HG03175 (cell line): ENCODE measurements around the gene SESN1.

ENCODE experiments used
- ATAC-seq: cut with Tn5 transposase; IDR thresholded peaks from one replicate; pipeline ENCODE4 v1.9.1; 2021; ENCODE audit warnings: mild to moderate bottlenecking, moderate library complexity; ENCODE audit not compliant: unreplicated experiment

The SESN1 gene

DNA sequence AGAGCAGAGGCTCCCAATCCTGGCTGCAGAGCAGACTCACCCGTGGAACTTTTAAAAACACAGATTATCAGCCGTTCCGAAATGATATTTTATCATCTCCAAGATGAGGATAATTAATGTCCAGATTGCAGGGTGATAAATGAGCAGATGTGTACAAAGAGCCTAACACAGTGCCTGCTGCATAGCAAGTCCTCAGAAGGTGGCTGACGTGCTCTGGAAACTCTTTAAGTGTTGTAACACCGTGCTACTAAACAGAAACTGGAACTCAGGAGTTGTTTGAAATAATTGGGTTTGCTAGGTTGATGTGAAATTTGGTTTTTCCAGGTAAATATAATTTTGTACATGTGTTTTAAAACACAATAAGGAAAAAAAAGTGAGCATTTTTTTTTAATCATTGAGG, 128.4 kb downstream of the SESN1 start:
- no peak for ATAC-seq

DNA sequence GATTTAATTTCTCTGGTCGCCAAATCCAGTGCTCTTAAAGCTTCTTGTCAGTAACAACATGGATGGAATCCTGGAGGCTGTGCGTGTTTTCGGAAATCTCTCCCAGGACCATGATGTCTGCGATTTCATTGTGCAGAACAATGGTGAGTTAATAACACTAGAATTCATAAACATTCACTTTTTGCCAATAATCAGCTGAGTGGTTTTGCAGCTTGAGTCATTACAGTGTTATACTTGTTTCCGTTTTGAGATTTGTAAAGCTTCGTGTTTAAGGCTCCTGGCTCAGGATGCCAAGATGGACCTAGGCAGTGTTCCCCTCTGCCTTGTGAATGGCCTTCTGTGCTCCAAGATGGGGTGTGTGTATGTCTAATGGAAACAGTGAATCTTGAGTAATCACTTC, 132.7 kb downstream of the SESN1 start:
- ATAC-seq, result no peak

DNA sequence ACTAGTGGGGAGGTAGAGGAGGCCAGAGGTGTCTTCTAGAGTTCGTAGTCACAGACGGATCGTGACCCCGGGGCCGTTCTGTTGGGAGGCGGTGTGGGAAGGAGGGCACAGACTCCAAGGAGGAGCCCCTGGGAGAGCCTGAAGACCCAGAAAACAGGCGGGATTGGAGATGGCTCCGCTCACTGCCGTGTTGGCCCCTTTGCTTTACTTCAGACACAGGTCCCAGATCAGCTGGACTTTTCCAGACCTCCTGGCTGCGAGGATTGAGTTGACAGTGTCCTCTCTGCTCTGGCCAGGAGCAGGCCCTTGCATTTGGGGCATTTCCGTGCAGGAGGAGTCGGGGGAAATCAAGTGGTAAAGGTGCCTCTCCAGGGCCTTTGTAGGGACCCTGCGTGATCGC, 133.6 kb downstream of the SESN1 start:
- no peak for ATAC-seq

GRCh38 chr6:108960601-108961000, 134.0 kb downstream of the SESN1 start:
- no peak for ATAC-seq

- no peak for ATAC-seq
Measured at GRCh38 chr6:108959972-108960582, 134.6 kb downstream of the SESN1 start.

GRCh38 chr6:108958900-108959770, 135.5 kb downstream of the SESN1 start:
- ATAC-seq, result no peak

DNA sequence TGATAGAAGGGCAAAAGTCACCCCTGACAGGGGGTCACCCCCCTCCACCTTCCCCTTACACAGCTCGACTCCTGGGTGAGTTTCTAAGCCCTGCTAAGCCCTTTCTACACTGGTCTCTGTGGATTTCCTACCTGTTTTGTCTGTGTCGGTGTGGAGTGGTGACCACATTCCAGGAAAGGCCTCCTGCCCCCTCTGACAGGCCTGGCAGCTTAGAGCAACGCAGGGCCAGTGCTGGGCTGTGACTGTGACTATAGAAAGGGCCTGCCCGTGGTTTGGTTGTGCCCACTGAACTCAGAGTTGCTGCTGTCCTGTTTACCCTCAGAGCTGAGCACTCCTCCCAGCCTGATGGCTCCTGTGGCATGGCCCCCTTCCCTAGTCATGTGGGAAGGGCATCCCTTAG, 137.4 kb downstream of the SESN1 start:
- ATAC-seq, result no peak

DNA sequence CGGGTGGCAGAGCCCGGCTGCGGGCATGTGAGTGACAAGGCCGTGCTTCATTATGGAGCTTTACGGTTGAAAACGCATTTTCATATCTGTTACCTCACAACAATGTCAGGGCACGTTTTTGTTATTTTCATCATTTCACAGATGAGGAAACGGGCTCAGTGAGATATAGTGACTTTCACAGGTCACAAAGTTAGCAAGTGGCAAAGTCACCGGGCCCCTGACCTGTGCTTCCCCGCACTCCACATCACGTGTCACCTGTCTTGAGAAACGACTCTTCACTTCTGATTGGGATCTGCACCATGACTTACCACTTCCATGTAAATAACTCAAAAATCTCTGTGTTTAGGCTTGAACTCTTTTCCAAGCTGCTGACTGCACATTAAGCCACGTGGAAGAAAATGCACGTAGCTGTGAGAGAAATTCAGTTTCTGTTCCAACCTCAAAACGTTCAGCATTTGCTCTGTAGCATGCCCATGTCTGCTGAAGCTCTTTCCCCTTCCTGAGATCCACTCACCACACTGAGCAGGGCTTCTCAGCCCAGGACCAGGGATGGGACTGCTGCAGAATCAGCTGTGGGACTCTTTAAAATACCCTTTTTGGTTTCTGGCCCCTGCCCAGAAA, 139.2 kb downstream of the SESN1 start:
- ATAC-seq, result no peak

DNA sequence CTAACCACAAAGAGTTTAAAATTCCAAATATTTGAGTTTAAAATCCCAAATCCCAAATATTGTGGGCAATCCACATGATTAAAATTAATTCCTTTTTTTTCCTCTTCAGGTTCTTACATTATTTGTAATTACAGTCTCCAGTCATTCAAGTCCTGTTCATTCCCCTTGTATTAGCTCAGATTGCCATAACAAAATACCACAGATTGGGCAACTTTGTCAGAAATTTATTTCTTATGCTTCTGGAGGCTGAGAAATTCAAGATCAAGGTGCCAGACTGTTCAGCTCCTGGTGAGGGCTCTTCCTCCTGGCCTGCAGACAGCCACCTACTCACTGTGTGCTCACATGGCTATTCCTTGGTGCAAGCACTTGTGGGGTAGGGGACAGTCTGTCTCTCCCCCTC, 141.0 kb downstream of the SESN1 start:
- no peak for ATAC-seq

- no peak for ATAC-seq
Measured at GRCh38 chr6:108952776-108953486, 141.7 kb downstream of the SESN1 start.

- ATAC-seq, result no peak
Measured at GRCh38 chr6:108951351-108951953, 143.2 kb downstream of the SESN1 start.

DNA sequence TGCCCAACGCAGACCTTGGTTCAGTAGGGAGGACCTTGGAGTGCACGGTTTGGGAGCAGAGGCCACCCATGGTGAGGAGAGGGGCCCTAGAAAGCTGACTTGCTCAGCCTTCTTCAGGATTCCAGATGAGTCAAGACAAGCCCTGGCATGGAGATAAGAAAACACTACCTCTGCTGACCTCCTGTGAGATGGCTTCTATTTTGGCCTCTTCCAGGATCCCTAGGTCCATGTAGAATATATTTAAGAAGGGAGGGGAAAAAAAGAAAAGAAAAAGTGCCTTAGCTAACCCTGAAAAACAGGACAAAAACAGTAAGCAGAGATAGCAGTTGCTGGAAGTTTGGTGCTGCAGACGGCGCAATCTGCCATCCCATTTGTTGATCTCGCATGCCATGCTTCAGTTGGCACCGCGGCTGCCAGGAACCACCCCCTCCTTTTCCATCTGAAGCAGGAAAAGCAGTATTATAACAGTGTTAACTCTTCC, 146.4 kb downstream of the SESN1 start:
- no peak for ATAC-seq

DNA sequence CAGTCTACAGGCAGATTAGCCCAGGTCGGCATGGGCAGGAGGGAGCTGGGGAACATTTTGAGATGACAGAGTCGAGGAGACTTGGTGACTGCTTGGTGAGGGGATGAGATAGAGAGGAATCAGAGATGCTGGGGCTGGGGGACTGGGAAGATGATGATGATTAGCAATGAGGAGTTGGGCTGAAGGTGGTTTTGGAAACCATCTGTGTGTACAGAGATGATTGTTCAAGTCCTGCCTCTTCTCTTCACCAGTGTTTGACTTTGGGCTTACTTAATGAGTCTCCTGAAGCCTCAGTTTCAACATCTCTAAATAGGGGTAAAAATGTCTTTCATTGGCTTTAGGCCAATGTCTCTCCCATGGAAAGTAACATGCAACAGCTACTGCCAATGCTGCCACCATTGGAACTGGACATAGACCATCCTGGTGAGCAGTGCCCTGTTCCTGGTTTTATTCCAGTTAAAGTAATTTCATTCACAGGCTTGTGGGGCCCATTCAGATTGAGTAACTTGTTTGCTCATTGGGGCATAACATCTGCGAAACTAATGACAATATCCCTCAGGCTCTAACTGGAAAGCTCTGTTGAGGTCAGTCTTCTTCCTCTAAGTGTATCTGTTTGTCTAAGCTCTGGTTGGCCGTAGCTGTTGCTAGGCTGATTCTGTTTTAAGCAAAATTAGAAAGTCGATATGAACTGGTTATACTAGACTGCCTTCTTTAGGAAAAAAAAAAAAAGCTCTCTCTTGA, 147.4 kb downstream of the SESN1 start:
- no peak for ATAC-seq

GRCh38 chr6:108946695-108947094, 148.0 kb downstream of the SESN1 start:
- no peak for ATAC-seq

DNA sequence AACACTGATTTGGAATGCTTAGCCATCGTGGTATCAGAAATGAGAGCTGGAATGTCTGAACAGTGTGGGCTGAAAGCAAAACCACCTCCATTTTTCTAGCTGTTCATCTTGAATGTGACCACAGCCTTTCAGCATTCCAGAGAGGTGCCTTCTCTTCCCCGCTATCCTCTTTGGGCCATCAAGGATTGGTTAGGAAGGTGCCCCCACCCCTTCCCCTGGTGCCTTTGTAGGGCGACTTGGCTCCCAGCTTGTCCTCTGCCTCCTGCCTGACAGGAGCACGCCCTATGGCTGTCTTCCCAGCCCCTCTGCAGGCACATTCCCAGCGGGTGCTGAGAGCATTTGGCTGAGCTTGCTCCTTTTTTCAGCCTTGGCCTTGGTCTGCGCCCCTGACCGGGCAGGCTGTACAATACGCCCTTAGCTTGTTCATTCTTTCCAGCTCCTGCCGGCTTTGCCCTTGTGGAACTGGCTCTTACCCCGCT, 148.9 kb downstream of the SESN1 start:
- no peak for ATAC-seq

DNA sequence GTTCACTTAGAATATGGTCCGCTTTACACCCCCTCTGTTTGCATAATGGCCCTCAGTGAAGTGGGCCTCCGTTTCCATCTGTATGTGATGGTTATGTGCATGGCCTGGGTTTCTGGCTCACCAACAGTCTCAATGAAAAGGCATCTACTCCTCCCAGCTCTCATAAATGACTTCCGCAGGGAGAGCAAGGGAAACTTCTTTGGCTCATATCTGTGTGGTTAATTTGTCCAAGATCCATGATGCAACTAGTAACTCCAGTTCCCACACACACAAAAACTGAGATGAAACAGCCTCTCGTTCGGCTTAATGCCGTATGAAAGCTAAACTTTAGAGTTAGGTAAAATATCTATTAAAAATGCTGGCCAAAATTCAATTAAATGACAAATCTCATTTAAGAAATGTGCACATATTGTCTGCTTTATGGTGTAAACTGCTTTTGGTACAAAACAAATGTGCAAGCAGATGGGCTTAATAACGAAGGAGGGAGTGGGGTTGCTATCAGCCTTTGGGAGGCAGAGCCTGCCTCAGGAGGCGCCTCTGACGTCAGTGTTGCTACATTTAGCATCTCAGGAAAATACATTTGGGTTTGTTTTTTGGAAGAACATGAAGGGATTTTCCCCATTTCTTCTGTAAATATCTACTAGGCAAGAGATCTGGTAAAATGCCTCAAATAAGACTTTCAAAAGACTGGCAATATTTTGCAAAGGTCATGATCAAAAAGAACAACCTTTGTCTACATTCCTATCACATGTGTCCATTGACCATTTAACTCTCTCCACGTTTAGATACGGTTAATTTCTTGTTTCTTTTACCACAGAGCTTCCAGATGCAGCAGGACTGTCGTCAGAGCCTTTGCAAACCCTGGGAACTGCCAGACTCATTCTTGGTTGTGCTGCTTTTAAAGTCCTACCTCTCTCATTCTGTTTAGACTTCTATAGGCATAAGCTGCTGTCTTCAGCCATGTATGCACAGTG, 149.7 kb downstream of the SESN1 start:
- ATAC-seq, result no peak

DNA sequence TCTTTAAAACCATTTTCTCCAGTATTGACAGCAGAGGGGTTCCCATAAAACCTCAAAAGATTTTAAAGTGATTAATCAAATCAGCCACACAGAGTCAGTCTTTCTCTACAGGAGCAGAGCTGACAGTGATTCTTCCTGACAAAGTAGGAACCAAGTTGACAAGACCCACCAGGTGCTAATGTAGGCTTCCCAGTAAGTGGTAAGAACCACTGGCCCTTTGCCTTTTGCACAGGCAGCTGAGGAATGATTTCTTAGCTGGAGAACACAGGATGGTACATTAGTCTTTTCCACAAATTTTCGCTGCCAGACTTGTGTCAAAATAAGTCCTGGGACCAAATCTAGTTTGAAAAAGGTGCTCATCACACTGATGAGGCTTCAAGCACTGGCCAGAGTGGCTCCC, 150.6 kb downstream of the SESN1 start:
- no peak for ATAC-seq

DNA sequence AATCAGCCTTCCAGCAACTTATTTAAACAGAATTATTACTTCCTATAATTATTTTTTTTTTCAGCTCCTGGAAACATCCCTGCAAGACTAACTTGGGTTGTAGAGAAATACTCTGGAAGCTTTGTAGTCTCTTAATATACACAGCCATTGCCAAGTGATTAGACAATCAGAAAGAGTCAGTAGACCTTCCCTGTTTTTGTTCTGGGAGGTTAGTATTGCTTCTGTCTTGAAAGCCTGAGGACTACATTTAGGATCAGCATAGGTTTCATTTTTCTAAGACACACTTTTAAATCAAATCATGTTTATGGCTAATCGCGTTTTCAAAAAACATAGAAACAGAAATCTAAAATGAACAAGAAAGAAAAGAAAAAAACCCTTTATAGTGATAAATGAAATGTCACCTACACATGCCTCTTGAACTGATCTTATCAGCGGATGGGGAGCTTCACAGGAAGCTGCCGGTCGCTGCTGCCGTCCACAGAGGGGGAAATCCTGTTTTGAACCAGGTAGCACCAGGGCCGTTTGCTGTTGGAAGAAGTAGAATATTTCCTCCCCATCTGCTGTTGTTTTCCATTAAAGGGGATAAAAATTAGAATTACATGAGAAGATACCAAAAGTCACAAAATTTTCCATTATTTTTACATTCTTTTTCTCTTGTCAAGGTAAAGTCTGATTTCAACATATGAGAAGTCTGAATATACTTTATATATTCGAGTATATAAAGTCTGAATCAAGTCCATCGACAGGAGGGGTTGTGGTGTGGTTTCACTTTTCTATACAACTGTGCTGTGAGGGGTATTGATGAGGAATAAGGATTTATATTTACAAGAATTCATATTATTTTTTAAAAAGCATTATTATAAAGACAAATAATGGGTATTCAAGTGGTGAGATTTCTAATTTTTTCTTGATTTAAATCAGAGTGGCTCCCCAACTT, 151.8 kb downstream of the SESN1 start:
- ATAC-seq, result no peak
